ENCODE measurements around the gene BLMH.
"Not testable (repeated sequence)": the region's sequence is repeated elsewhere in the genome, so short reads cannot be mapped to it uniquely, and the experiment has no call there.

Gene BLMH

DNA sequence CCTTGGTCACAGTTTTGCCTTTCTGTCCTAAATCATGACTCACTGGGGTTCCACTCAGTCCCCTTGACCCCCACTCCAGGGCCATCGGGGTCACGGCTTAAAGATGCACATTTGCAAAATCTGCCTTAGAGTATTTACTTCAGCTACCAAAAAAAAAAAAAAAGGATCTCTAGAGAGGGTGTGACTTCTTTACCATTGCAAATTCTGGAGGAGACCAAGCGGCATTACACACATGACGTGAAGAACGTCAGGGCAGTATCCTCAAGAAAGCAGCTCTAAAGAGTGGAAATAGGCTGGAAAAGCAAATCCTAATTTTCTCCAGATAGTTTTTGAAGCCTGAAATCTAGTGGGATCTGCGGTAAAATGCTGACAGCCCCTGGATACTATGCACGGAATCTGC, 81.8 kb downstream of the BLMH start:
- no peak for DNase-seq (ENCODE audit: extremely low read depth in 1 of 2, low read depth in 1 of 2)

DNA sequence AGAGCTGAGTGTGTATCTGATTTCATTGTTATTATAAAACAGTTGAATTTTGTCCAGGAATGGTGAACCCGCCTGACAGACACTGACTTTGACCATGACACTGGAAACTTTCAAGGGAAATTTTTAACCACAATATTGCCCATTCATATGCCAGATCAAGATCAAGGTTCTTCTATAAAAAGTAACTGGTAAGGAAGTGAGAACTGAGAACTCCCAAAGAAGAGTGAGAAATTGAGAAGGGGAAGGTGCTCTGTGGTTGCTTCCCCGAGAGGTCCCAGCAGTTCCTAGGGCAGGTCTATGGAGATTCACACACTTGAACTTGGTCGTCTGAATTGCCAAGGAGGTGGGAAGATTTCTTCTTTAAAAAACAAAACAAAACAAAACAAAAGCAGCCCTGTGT, 83.5 kb downstream of the BLMH start:
- DNase-seq (ENCODE audit: extremely low read depth in 1 of 2, low read depth in 1 of 2): no peak

DNA sequence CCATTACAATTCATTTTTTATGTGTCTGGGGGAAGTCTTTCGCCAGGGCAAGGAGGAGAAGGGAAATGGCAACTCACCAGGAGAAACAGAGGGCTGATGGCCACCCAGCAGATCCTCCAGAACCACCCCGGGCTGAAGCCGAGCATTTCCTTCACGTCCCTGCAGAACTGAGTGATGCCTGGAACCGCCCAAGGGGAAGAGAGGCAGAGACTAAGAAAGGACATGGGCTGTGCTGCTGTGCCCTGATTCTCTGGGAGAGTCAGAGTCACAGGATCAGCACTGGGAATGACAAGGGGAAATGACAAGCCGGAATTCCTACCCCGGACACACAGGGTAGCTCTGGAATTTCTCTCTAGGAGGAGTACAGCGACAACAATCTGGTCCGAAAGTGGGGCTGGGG, 84.1 kb downstream of the BLMH start:
- DNase-seq (ENCODE audit: extremely low read depth in 1 of 2, low read depth in 1 of 2): no peak

DNA sequence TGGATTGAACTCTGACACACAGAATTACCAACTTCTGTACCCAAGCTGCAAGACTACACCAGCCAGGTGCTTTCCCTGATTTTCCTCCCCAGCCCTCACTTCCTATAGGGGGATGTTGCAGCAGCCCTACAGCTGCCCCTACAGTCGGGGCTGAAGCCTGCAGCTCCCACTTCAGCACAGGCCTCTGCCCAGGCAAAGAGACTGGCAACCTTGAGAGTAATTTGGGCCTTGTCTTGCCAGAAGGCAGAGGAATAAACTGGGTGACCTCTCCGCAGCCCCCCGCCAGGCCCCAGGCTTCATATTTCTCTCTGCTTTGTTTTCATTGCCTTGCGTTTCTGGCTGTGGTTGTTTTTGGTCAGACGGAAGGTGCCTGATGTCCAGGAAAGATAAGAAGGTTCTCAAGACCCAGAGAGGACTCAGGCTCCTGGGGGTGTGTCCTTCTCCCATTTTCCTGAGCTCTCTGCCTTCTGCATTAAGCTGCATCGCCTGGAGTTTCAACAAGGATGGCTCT, 88.2 kb downstream of the BLMH start:
- no peak for DNase-seq (ENCODE audit: extremely low read depth in 1 of 2, low read depth in 1 of 2)

DNA sequence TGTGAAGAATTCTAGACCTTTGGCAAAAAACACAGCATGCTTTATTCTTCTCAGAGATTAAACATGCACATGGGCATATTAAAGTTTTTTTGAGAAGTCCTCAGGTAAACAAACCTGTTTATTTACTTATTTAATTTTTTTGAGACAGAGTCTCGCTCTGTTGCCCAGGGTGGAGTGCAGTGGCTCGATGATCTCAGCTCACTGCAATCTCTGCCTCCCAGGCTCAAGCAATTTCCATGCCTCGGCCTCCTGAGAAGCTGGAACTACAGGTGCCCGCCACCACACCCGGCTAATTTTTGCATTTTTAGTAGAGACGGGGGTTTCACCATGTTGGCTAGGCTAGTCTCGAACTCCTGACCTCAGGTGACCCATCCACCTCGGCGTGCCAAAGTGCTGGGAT, 91.1 kb downstream of the BLMH start:
- not testable (repeated sequence) for DNase-seq (ENCODE audit: extremely low read depth in 1 of 2, low read depth in 1 of 2)

GRCh38 chr17:30200106-30200505, 91.6 kb downstream of the BLMH start:
- DNase-seq (ENCODE audit: extremely low read depth in 1 of 2, low read depth in 1 of 2): no peak

DNA sequence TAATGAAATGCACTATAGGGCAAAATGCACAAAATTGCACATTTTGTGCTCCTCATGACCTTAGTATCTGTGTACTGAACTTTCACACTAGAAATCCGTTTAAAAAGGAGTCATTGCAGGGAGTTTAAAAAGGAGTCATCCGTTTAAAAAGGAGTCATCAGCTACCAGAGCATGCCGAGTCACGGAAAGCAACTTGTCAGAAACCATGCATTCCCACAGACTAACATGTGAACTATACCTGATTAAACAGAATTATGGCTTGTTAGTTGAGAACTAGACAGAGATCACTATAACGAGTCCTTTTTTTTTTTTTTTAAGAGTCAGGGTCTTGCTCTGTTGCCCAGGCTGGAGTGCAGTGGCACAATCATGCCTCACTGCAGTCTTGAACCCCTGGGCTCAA, 92.1 kb downstream of the BLMH start:
- DNase-seq (ENCODE audit: extremely low read depth in 1 of 2, low read depth in 1 of 2): no peak
